ENCODE measurements around the gene CDC42BPA.
"Not testable (repeated sequence)": the region's sequence is repeated elsewhere in the genome, so short reads cannot be mapped to it uniquely, and the experiment has no call there.

CDC42BPA gene

GRCh38 chr1:226958300-226958699 is 360.0 kb downstream of the CDC42BPA start:
- DNase-seq: no peak

DNA sequence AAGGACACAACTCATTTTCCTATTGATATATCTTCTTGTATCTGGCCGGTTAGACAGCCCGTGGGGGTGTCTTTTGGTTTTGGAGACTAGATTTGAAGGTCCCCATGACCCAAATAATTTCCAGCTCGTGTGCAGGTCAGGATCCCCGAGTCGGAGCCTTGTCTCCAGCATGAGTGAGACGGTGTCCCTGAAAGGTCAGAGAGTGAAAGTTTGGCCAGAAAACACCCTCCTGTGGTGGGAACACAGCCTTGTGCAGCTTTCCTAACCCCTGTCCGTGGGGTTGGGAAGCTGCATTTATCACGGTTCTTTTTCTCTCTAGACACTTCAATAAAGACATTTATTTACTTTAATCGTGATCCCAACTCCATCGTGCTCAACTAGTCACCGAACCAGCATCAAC is 360.6 kb downstream of the CDC42BPA start:
- no peak for DNase-seq

GRCh38 chr1:226956942-226957713 is 361.2 kb downstream of the CDC42BPA start:
- no peak for DNase-seq

GRCh38 chr1:226955857-226956256 is 362.4 kb downstream of the CDC42BPA start:
- DNase-seq: not testable (repeated sequence)

DNA sequence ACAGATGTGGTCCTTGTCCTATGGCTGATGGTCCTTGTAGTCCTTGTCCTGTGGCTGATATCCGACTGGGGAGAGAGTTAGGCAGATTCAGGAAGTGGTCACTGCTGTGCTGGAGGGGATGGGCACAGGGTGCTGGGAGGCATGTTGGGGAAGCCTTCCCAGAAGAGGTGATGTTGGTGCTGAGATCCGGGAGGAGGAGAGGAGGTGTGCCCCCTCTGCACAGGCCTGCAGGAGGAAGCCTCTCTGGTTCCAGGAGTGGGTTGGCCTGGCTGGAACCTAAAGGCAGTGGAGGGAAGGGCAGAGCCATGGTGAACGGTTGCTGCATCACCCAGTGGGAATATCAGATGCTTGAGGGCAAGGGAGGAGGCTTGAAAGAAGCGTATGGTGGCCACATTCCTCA is 363.5 kb downstream of the CDC42BPA start:
- DNase-seq: no peak

GRCh38 chr1:226954337-226954736 is 364.0 kb downstream of the CDC42BPA start:
- DNase-seq: no peak

- DNase-seq: no peak
Observed at GRCh38 chr1:226953175-226953800, 365.0 kb downstream of the CDC42BPA start.

DNA sequence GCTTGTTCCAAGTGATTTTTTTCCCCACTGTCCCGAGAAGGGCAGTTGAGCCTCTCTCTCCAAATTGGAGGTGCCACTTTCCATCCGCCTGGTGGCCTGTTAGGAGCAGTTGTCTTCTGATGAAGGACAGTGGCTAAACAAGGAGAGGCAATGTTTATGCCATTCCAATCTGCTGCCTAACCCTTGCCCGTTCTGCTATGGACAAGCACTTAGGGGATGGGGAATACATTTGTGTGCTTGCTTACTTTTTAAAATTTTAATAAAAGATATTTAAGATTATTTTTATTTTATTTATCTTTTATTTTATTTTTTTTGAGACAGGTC is 366.2 kb downstream of the CDC42BPA start:
- DNase-seq: no peak

GRCh38 chr1:226951286-226952117 is 366.8 kb downstream of the CDC42BPA start:
- no peak for DNase-seq

DNA sequence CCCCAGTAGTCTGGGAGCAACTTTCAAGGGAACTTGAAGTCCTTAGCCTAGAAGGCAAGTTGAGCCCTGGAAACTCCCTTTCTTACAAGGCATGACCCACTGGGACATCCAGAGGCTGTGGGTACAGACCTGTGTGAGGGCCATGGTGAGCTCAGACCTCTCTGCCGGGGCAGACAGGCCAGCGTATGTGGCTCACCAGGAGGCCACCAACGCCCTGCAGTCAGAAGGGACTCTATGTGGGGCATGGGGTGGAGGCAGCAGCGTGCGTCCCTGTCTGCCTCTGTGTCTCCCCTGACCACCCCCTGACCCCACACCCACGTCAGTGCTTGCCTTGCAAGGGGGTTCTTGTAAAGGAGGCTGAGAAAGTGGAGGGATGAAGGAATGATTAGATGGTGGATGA is 367.4 kb downstream of the CDC42BPA start:
- DNase-seq: no peak

DNA sequence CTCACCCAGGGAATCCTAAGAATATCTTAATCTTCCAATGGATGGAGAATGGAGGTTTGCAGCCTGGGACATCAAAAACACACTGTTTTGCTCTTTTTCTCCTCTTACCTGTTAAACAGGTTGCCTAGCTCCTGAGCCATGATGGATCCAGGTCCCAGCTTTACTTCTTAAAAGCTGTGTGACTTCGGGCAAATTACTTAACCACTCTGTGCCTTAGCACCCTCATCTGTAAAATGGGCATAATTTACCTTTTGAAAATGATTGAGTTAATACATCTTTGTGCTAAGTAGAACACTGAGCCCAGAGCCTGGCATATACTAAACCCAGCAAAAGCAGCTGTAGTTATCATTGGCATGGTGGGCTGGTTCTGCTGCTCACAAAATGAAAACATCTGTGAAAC is 368.0 kb downstream of the CDC42BPA start:
- no peak for DNase-seq

- no peak for DNase-seq
Observed at GRCh38 chr1:226949401-226949800, 368.9 kb downstream of the CDC42BPA start.

- no peak for DNase-seq
Observed at GRCh38 chr1:226948996-226949395, 369.3 kb downstream of the CDC42BPA start.

GRCh38 chr1:226948480-226948879 is 369.8 kb downstream of the CDC42BPA start:
- DNase-seq: no peak

GRCh38 chr1:226948051-226948450 is 370.2 kb downstream of the CDC42BPA start:
- no peak for DNase-seq

GRCh38 chr1:226946841-226947240 is 371.5 kb downstream of the CDC42BPA start:
- no peak for DNase-seq

- no peak for DNase-seq
Observed at GRCh38 chr1:226946285-226946684, 372.0 kb downstream of the CDC42BPA start.

- DNase-seq: no peak
Observed at GRCh38 chr1:226945858-226946245, 372.4 kb downstream of the CDC42BPA start.

GRCh38 chr1:226945106-226945857 is 373.0 kb downstream of the CDC42BPA start:
- DNase-seq: no peak

GRCh38 chr1:226943927-226944326 is 374.4 kb downstream of the CDC42BPA start:
- DNase-seq: no peak

DNA sequence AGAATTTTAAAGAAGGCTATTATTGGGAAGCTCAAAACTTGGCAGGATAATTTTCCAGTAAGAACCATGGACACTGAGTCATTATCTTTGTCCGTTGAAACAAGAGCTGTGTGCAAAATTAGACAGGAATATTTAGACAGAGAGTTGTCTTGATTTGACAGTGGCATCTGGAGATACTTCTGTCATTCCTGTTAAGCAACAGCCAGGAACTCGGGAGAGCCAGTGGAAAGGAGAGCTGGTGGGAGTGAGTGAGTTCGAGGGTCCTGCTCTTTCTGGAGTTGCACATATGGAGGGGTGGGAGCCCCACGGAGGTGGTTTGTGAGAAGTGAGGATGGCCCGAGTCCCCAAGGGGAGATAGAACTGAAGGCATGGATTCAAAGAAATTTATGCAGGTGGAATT is 375.1 kb downstream of the CDC42BPA start:
- DNase-seq: no peak

DNA sequence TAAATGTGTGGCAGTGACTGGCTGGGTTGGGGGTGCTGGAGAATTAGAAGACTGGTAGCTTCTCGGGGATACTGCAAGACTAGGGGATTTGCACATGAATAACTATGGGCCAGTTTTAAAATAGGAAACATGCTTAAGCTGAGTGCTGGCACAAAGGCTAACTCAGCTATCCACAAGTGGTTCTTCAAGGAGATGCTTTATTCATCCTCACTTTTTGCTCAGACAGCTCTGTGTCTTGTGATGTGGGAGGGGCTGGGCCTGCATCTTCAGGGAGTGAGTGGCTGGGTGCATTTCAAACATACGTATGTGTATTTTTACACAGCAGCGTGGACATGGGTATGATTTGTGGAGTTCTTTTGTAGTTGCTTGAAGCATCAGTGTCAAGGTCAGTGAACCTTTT is 375.9 kb downstream of the CDC42BPA start:
- no peak for DNase-seq

- DNase-seq: no peak
Observed at GRCh38 chr1:226940806-226941067, 377.6 kb downstream of the CDC42BPA start.

Data from KG1 (cell line).